IPS DF 6.9 (cell line): ENCODE results near the gene KRT20.

Experiments used
- DNase-seq: peaks from one replicate; pipeline ENCODE4 v3.0.0-alpha.2; 2013; ENCODE audit warnings: low read depth, low spot score
- H3K27ac ChIP-seq: one replicate; pipeline ENCODE4 v1.5.1; 2013; ENCODE audit warnings: low read length, control low read depth
- H3K27me3 ChIP-seq: 2 replicates; pipeline ENCODE4 v1.6.1; 2013; ENCODE audit warnings: mild to moderate bottlenecking, low read length; ENCODE audit not compliant: control insufficient read depth, insufficient read depth
- H3K36me3 ChIP-seq: 2 replicates; pipeline ENCODE4 v1.6.1; 2013; ENCODE audit warnings: low read length; ENCODE audit not compliant: control insufficient read depth, insufficient read depth
- H3K4me1 ChIP-seq: 2 replicates; pipeline ENCODE4 v1.6.1; 2013; ENCODE audit warnings: low read length; ENCODE audit not compliant: control insufficient read depth, insufficient read depth
- H3K4me3 ChIP-seq: 2 replicates; pipeline ENCODE4 v1.5.1; 2013; ENCODE audit warnings: mild to moderate bottlenecking, low read length
- H3K9me3 ChIP-seq: 2 replicates; pipeline ENCODE4 v1.6.1; 2013; ENCODE audit warnings: low read length, inconsistent platforms; ENCODE audit not compliant: control insufficient read depth, insufficient read depth
- WGBS: extraction: QIAGEN DNeasy Blood & Tissue Kit; methylation state at CpG from one replicate; pipeline ENCODE4 v1.1.7; 2013; ENCODE audit warnings: mixed read lengths, missing lambda C conversion rate; ENCODE audit not compliant: insufficient read length, insufficient coverage; 5-methylcytosine and 5-hydroxymethylcytosine counted together

KRT20 gene

DNA sequence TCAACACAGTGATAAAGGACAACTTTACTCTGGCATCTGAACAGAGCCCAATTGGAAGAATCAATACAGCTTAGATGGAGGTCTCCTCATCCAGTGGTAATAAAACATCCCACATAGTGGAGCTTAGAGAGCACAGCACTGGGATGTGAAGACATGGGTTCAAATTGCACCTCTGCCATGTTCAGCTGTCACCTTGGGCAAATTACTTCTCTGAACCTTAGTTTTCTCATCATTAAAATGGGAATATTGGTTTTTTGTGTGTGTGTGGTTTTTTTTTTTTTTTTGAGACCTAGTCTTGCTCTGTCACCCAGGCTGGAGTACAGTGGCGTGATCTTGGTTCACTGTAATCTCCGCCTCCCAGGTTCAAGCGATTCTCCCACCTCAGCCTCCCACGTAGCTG, 49.0 kb downstream of the KRT20 start:
- H3K27ac ChIP-seq = no peak overlapping the region
- H3K4me3 ChIP-seq = no peak overlapping the region
- no CpG with 5 or more reads among the region's 4 CpGs for WGBS
- no peaks in the 10 kb centered on the region for H3K9me3 ChIP-seq
- no peaks in the 10 kb centered on the region for H3K4me1 ChIP-seq
- H3K27me3 ChIP-seq = no peaks in the 10 kb centered on the region
- no peaks in the 10 kb centered on the region for H3K36me3 ChIP-seq
- no peak for DNase-seq

DNA sequence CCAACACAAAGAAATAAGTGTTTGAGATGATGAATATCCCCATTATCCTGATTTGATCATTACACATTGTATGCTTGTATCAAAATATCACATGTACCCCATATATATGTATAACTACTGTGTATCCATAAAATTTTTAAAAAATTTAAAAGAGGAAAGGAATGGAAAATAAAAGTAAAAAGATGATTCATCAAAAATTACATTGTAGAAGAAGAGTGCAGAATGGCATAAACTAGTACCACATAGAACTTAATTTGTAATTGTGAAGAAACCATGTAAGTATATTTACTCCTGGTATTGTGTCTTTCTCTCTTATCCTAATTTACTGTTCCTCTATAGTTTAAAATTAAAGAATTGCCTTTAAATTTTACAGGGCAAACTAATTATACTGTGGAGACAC, 51.2 kb downstream of the KRT20 start:
- Histone ChIP-seq H3K27ac (no peak overlapping the region), H3K4me3 (no peak overlapping the region), H3K4me1 (no peaks in the 10 kb centered on the region), H3K9me3 (no peaks in the 10 kb centered on the region), H3K36me3 (no peaks in the 10 kb centered on the region), H3K27me3 (no peaks in the 10 kb centered on the region)
- no peak for DNase-seq

DNA sequence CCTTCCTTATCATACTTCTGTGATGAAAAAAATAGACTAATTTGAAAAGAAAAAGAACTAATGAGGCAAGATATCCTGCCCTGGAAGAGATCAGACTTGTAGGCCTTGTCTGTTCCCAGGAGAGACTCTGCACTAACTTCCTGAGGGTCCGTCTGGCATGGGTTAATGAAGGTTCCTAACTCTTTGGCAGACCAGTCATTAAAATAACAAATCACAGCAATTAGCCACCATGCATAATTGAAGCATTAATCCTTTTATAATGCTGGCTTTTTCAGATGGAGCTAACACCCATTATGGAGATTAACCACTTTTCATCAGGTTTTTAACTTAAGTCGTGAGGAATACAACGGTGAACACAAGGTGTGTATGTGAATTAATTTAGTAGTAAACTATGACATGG, 52.2 kb downstream of the KRT20 start:
- Histone ChIP-seq H3K9me3 (no peaks in the 10 kb centered on the region), H3K4me1 (no peaks in the 10 kb centered on the region), H3K4me3 (no peak overlapping the region), H3K27me3 (no peaks in the 10 kb centered on the region), H3K27ac (no peak overlapping the region), H3K36me3 (no peaks in the 10 kb centered on the region)
- DNase-seq = no peak
- no CpG with 5 or more reads among the region's 3 CpGs for WGBS

GRCh38 chr17:40830085-40830776, 54.8 kb downstream of the KRT20 start:
- no peaks in the 10 kb centered on the region for H3K36me3 ChIP-seq
- H3K9me3 ChIP-seq = no peaks in the 10 kb centered on the region
- H3K4me3 ChIP-seq = no peak overlapping the region
- H3K27me3 ChIP-seq = no peaks in the 10 kb centered on the region
- DNase-seq = no peak
- no peaks in the 10 kb centered on the region for H3K4me1 ChIP-seq
- WGBS = no CpG with 5 or more reads among the region's 2 CpGs
- H3K27ac ChIP-seq = no peak overlapping the region

- Histone ChIP-seq H3K4me3 (no peak overlapping the region), H3K27me3 (no peaks in the 10 kb centered on the region), H3K9me3 (no peaks in the 10 kb centered on the region), H3K4me1 (no peaks in the 10 kb centered on the region), H3K36me3 (no peaks in the 10 kb centered on the region), H3K27ac (no peak overlapping the region)
- WGBS = no CpG with 5 or more reads among the region's 4 CpGs
- DNase-seq = no peak
Measured at GRCh38 chr17:40828454-40829044, 56.5 kb downstream of the KRT20 start.

- H3K27ac ChIP-seq = no peak overlapping the region
- no peaks in the 10 kb centered on the region for H3K9me3 ChIP-seq
- DNase-seq = no peak
- H3K36me3 ChIP-seq = no peaks in the 10 kb centered on the region
- no CpG with 5 or more reads among the region's 7 CpGs for WGBS
- H3K4me1 ChIP-seq = no peaks in the 10 kb centered on the region
- H3K4me3 ChIP-seq = no peak overlapping the region
- H3K27me3 ChIP-seq = no peaks in the 10 kb centered on the region
Measured at GRCh38 chr17:40827746-40828453, 57.1 kb downstream of the KRT20 start.
